OCI-M2 (cell line): ENCODE data around the gene PTPRN2.

Experiments
- DNase-seq: peaks from one replicate; lab custom pipeline; 2025; ENCODE audit not compliant: unreplicated experiment; lab: John Stamatoyannopoulos, UW

PTPRN2 gene

GRCh38 chr7:157818701-157819454 lies 768.7 kb downstream of the PTPRN2 start:
- no peak for DNase-seq

GRCh38 chr7:157817944-157818700 lies 769.5 kb downstream of the PTPRN2 start:
- no peak for DNase-seq

GRCh38 chr7:157817433-157817832 lies 770.2 kb downstream of the PTPRN2 start:
- DNase-seq: no peak

- no peak for DNase-seq
Measured at GRCh38 chr7:157816526-157817250, 770.9 kb downstream of the PTPRN2 start.

- no peak for DNase-seq
Measured at GRCh38 chr7:157816086-157816485, 771.5 kb downstream of the PTPRN2 start.

- no peak for DNase-seq
Measured at GRCh38 chr7:157815706-157816022, 772.0 kb downstream of the PTPRN2 start.

DNA sequence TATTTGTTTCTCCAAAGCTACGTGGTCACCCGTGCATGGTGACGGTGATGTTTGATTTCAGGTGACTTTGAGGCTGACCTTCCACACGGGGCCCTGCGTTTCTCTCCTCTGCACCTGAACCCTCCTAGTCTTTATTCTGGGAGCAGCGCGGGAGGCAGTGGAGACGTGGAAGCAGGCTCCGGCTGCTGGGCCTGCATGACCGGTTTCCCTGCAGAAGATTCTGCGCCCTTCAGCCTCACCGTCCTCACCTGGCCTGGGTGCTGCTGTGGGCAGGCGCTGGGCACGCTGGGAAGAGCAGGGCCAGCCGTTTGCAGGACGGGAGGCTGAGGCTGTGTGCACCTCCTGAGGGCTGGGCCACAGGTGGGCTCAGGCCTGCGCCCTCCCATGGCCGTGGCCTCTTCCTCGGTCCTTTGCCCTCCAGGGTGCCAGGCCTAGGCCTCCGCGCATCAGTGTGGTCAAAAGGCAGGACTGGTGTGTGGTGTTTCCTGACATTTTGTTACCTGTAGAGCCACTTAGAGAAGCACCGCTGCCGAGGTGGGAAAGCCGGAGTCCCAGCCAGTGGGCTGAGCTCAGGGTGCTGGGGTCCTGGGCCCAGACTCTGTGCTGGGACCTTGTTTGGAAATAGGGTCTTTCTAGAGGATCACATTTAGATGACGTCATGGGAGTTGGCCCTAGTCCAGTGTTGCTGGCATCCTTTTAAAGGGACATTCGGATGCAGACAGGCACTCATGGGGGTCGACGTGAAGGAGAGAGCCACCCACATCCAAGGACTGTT lies 772.5 kb downstream of the PTPRN2 start:
- DNase-seq: no peak

DNA sequence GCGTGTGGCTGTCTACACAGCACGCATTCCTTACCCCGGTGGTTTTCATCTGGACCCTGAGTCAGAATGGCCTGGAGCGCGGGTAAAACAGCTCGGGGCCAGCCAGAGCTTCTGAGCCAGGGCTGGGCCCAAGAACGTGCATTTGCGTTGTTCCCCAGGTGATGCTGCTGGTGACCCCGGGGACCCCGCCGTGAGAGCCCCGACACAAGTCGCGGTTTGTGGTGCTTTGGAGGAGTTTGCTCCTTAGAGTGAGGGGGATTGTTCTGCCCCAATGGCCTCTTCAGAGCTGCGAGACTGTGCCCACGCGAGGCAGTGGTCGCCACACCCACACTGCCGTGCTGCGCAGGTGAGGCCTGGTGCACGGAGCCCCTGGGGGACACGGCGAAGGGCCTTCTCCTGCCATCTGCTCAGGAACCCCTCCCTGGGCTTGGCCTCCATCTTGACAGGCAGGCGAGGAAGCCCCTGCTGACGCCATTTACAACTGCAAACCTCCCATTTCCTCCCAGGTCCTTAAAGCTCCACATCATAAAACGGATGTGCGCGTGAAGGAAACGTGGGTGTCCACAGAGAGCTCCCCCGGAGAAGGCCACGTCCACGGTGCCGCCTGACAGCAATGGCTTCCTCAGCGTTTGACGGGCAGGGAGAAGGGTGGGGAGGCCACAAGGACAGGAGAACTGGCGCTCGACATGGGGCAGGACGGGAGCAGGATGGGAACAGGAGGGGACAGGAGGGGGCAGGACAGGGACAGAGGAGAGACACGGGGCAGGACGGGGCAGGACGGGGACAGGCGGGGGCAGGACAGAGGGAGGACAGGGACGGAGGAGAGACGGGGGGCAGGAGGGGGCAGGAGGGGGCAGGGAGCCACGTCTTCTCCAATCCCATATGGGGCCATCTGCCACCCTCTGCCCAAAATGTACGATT lies 773.6 kb downstream of the PTPRN2 start:
- DNase-seq: no peak

GRCh38 chr7:157813053-157813452 lies 774.6 kb downstream of the PTPRN2 start:
- DNase-seq: no peak

DNA sequence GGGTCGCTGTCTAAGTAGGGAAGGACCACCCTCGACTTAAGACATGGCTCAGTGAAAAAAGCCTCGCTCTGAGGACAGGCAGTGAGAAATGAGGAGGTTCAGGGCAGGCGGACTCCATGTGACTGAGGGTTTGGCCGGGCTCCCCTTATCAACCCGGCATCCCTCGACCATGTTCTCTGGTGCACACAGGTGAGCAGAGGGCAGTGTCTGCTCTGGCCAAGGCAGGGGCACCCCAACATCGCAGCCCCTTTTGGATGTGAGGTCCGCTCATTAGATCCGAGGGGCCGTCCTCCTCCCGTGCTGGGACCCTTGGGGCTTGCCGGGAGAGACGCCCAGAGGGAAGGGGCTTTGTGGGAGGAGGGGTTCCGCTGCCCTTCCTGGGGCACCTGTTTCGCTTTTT lies 775.7 kb downstream of the PTPRN2 start:
- DNase-seq: no peak

- no peak for DNase-seq
Measured at GRCh38 chr7:157809863-157810851, 777.5 kb downstream of the PTPRN2 start.

GRCh38 chr7:157809154-157809862 lies 778.3 kb downstream of the PTPRN2 start:
- no peak for DNase-seq

GRCh38 chr7:157808042-157808441 lies 779.6 kb downstream of the PTPRN2 start:
- DNase-seq: no peak

DNA sequence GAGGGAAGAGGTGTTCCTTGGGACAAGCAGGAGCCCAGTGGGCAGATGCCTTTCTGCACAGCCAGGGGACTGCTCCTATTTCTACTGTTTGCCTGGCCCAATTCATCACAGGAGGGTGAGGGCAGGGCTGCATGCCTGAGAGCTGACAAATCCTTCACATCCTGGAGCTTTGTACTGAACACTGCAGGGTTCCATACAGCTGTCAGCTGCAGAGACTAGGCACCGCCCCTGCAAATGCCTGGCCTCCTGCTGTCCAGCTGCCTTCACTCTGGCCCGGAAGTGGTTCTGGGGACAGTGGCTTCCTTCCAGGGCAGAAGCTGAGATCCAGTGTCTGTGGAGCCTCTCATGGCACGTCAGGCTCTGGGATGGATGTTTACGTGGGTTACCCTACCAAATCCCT lies 780.1 kb downstream of the PTPRN2 start:
- DNase-seq: no peak

GRCh38 chr7:157806711-157807110 lies 780.9 kb downstream of the PTPRN2 start:
- DNase-seq: no peak

GRCh38 chr7:157805713-157806112 lies 781.9 kb downstream of the PTPRN2 start:
- no peak for DNase-seq

GRCh38 chr7:157803906-157804305 lies 783.7 kb downstream of the PTPRN2 start:
- no peak for DNase-seq

DNA sequence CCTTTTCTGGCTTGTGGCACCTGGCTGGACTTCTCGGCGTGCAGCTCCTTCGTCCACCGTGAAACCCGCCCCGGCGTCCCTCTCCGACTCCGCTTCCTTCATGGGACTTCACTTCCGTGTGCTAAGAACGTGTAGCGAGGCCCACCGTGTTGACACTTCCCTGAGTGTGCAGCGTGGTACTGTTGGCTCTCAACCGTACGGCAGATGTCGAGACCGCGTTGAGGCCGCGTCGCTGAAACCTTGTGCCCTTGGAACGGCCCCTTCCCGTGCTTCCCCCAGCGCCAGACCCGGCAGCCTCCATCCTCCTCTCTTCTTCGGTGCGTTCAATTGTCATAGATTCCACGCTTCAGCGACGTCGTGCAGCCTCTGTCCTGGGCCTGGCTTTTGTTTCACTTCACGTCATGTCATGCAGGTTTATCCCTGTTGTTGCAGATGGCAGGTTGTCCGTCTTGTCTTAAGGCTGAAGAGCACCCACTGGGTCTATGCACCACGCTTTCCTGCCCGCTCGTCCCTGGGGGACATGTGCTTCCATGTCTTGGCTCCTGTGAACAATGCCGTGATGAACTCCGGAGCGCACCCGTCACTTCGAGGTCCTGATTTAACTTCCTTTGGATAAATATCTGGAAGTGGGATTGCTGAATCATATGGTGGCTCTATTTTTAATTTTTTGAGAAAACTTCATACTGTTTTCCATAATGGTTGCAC lies 785.5 kb downstream of the PTPRN2 start:
- no peak for DNase-seq
